Esophagus muscularis mucosa (tissue), 4 donors: ENCODE results near the gene FATE1.

Experiments used
- EP300 ChIP-seq: sonication (generic); formaldehyde crosslinking; IDR thresholded peaks from one replicate; pipeline ENCODE4 v1.6.1; 2017; ENCODE audit warnings: antibody characterized with exemption
- POLR2A ChIP-seq: fragments of 450-650 bp; IDR thresholded peaks from one replicate; pipeline ENCODE4 v1.6.1; 2017; ENCODE audit warnings: antibody characterized with exemption, moderate library complexity, mild to moderate bottlenecking, low read depth
- POLR2AphosphoS5 ChIP-seq, 2 donors: sonication (generic); formaldehyde crosslinking; IDR thresholded peaks; one replicate each; pipeline ENCODE4 v1.6.1; 2017; ENCODE audit warnings: antibody characterized with exemption in 2 of 2
- TF ChIP-seq, protein P1 (sequence below), 3 experiments: fragments of 200-600 bp in 2 of 3; fragments of 450-650 bp in 1 of 3; sonication (generic) in 2 of 3; IDR thresholded peaks; one replicate each; pipeline ENCODE4 v1.5.1; 2017 to 2019; ENCODE audit warnings: antibody characterized with exemption in 3 of 3, mild to moderate bottlenecking in 2 of 3, moderate library complexity in 1 of 3

GRCh38 chrX:151708821-151709220 is 7.0 kb upstream of the FATE1 start:
- TF ChIP-seq POLR2A = no peak
- TF ChIP-seq, protein P1, sequence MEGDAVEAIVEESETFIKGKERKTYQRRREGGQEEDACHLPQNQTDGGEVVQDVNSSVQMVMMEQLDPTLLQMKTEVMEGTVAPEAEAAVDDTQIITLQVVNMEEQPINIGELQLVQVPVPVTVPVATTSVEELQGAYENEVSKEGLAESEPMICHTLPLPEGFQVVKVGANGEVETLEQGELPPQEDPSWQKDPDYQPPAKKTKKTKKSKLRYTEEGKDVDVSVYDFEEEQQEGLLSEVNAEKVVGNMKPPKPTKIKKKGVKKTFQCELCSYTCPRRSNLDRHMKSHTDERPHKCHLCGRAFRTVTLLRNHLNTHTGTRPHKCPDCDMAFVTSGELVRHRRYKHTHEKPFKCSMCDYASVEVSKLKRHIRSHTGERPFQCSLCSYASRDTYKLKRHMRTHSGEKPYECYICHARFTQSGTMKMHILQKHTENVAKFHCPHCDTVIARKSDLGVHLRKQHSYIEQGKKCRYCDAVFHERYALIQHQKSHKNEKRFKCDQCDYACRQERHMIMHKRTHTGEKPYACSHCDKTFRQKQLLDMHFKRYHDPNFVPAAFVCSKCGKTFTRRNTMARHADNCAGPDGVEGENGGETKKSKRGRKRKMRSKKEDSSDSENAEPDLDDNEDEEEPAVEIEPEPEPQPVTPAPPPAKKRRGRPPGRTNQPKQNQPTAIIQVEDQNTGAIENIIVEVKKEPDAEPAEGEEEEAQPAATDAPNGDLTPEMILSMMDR (IDR thresholded peaks at IDR 0.05) = no peak
- TF ChIP-seq POLR2AphosphoS5 (IDR thresholded peaks at IDR 0.05) = no peak
- no peak for TF ChIP-seq EP300
